Measurements from ENCODE around the gene BTN3A1. TPM values are rescaled to one million over a fixed set of nuclear protein-coding genes. Genes with fewer than 3 reads are reported as not detected.

The BTN3A1 gene
- total RNA-seq, 1 donor from 2014 or later = 16.7 TPM

- no peak overlapping the region for H3K27ac ChIP-seq
- H3K4me3 ChIP-seq = no peak overlapping the region
- no peak for DNase-seq (ENCODE audit: extremely low spot score in 2 of 2)
- no peaks in the 10 kb centered on the region for H3K27me3 ChIP-seq
- H3K9me3 ChIP-seq = no peaks in the 10 kb centered on the region
- peaks cover 0 to 8% of the 10 kb centered on the region in 2 donors for H3K36me3 ChIP-seq
- intact Hi-C loops (cut with DNase I) = loop anchor here (5.0 kb wide), 1 partner anchor 92 kb away; no protein-coding TSS in a partner anchor
- TF ChIP-seq, protein P1, sequence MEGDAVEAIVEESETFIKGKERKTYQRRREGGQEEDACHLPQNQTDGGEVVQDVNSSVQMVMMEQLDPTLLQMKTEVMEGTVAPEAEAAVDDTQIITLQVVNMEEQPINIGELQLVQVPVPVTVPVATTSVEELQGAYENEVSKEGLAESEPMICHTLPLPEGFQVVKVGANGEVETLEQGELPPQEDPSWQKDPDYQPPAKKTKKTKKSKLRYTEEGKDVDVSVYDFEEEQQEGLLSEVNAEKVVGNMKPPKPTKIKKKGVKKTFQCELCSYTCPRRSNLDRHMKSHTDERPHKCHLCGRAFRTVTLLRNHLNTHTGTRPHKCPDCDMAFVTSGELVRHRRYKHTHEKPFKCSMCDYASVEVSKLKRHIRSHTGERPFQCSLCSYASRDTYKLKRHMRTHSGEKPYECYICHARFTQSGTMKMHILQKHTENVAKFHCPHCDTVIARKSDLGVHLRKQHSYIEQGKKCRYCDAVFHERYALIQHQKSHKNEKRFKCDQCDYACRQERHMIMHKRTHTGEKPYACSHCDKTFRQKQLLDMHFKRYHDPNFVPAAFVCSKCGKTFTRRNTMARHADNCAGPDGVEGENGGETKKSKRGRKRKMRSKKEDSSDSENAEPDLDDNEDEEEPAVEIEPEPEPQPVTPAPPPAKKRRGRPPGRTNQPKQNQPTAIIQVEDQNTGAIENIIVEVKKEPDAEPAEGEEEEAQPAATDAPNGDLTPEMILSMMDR (IDR thresholded peaks at IDR 0.05) = no peak
- no peak for TF ChIP-seq POLR2A (IDR thresholded peaks at IDR 0.05)
- no peak for TF ChIP-seq POLR2AphosphoS5 (IDR thresholded peaks at IDR 0.05; ENCODE audit: insufficient read depth in 1 of 2, low read depth in 1 of 2)
- peaks cover 20% of the 10 kb centered on the region for H3K4me1 ChIP-seq
These were observed 52.6 kb downstream of the BTN3A1 start for GRCh38 chr6:26454631-26455030.

DNA sequence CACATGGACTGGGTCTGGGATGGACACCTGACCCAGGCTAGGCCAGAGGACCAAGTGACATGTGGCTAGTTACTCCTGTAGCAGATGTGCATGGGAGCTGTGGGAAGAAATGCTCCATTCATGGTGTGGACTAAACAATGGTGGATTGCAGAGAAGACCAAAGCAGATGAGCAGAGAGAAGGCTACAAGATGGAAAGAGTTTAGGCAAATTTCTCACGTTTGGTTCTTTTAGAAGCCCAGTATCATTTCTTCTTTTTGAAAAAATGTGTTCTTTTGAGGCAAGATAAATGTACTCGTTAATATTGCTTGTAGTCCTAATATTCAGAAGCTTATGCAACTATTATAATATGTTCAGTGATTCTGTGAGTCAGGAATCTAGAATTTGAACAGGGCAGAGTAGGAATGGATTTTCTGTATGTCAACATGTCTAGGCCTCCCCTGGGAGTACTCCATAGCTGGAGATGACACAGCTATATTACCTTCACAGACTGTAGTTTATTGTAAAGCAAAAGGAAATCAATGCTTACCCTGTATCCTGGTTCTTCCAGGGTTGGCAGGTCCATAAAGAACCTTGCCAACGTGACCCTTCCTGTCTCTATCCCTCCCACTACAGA is 53.4 kb downstream of the BTN3A1 start:
- intact Hi-C loops (cut with DNase I) = loop anchor here (5.0 kb wide), 1 partner anchor 93 kb away; no protein-coding TSS in a partner anchor

GRCh38 chr6:26457264-26457805 is 55.3 kb downstream of the BTN3A1 start:
- DNase-seq (ENCODE audit: extremely low spot score in 2 of 2) = no peak
- Histone ChIP-seq H3K36me3 (peaks cover 0 to 27% of the 10 kb centered on the region in 2 donors), H3K9me3 (no peaks in the 10 kb centered on the region), H3K27ac (peak overlapping the region; percentile 96), H3K4me3 (peak overlapping the region; percentile 72 to 92), H3K4me1 (peaks cover 47% of the 10 kb centered on the region), H3K27me3 (no peaks in the 10 kb centered on the region)
- TF ChIP-seq POLR2A (IDR thresholded peaks at IDR 0.05) (no peak), POLR2AphosphoS5 (IDR thresholded peaks at IDR 0.05; ENCODE audit: insufficient read depth in 1 of 2, low read depth in 1 of 2) (no peak)
- TF ChIP-seq, protein P1 (IDR thresholded peaks at IDR 0.05) = no peak
- intact Hi-C loops (cut with DNase I) = loop anchor here (5.0 kb wide), 1 partner anchor 95 kb away; no protein-coding TSS in a partner anchor

More for the DNA sequence above, 53.4 kb downstream of the BTN3A1 start:
- Histone ChIP-seq H3K36me3 (peaks cover 0 to 11% of the 10 kb centered on the region in 2 donors), H3K27ac (no peak overlapping the region), H3K4me1 (peaks cover 28% of the 10 kb centered on the region), H3K4me3 (no peak overlapping the region), H3K9me3 (no peaks in the 10 kb centered on the region), H3K27me3 (no peaks in the 10 kb centered on the region)
- DNase-seq (ENCODE audit: extremely low spot score in 2 of 2) = no peak
- TF ChIP-seq POLR2AphosphoS5 (IDR thresholded peaks at IDR 0.05; ENCODE audit: insufficient read depth in 1 of 2, low read depth in 1 of 2) (no peak), POLR2A (IDR thresholded peaks at IDR 0.05) (no peak)
- TF ChIP-seq, protein P1 (IDR thresholded peaks at IDR 0.05) = no peak

- H3K27ac ChIP-seq = peak within 1 kb of the TSS; percentile 96
- intact Hi-C loops (cut with DNase I) = loop anchor here (5.0 kb wide), 1 partner anchor 96 kb away; no protein-coding TSS in a partner anchor
These were observed 56.0 kb downstream of the BTN3A1 start, which contains the start of gene BTN2A1 for GRCh38 chr6:26457806-26458688. TSS of gene BTN2A1 (plus strand) at chr6:26457955. CDS start at chr6:26458637, 682 bp downstream.

More at GRCh38 chr6:26457806-26458688, 56.0 kb downstream of the BTN3A1 start, which contains the start of gene BTN2A1:
- peak within 1 kb of the TSS; percentile 72 to 92 for H3K4me3 ChIP-seq
- peak in 1 of 2 donors; percentile 92 for DNase-seq (ENCODE audit: extremely low spot score in 2 of 2)
- H3K9me3 ChIP-seq = no peaks in the 10 kb centered on the region
- TF ChIP-seq, protein P1 (IDR thresholded peaks at IDR 0.05) = no peak
- peak; percentile 65 to 80 for TF ChIP-seq POLR2AphosphoS5 (IDR thresholded peaks at IDR 0.05; ENCODE audit: insufficient read depth in 1 of 2, low read depth in 1 of 2)
- no peaks in the 10 kb centered on the region for H3K27me3 ChIP-seq
- H3K4me1 ChIP-seq = peaks cover 47% of the 10 kb centered on the region
- peaks cover 0 to 34% of the 10 kb centered on the region in 2 donors for H3K36me3 ChIP-seq

All from vagina (tissue), 2 donors.